PC-9 (cell line): ENCODE data around the gene ZNF322. TPM values are rescaled to one million over a fixed set of nuclear protein-coding genes. Genes with fewer than 3 reads are reported as not detected.

Experiments
- BruUV-seq: library from RNA; stranded (reverse); fragments of 400-500 nt; replicated peaks from 2 replicates; lab custom pipeline; 2021; lab: Mats Ljungman, UMichigan
- CTCF ChIA-PET: fragments of 300-600 bp; sonication (Branson Sonifier 250); formaldehyde crosslinking; loops from one replicate; lab custom pipeline; 2022; ENCODE audit warnings: antibody characterized with exemption; lab: Charles Lee
- POLR2A ChIA-PET: fragments of 300-600 bp; sonication (Branson Sonifier 250); formaldehyde crosslinking; loops from one replicate; lab custom pipeline; 2022; ENCODE audit warnings: antibody characterized with exemption; ENCODE audit not compliant: unreplicated experiment; lab: Charles Lee
- DNase-seq, 2 experiments: peaks; one replicate each; pipeline versions ENCODE4 v3.0.0 to v3.0.0-alpha.2; 2015 to 2022; ENCODE audit warnings: mixed read lengths in 1 of 2
- H2AFZ ChIP-seq: fragments of 200-600 bp; sonication (generic); 2 replicates; pipeline ENCODE4 v1.8.1; 2017; ENCODE audit warnings: antibody characterized with exemption
- H3F3A ChIP-seq: fragments of 200-600 bp; sonication (generic); 2 replicates; pipeline ENCODE4 v1.8.1; 2017; ENCODE audit warnings: antibody characterized with exemption, mild to moderate bottlenecking, low read depth; ENCODE audit not compliant: insufficient read depth
- H3K27ac ChIP-seq: fragments of 200-600 bp; sonication (generic); 2 replicates; pipeline ENCODE4 v1.6.1; 2016; ENCODE audit warnings: mixed run types
- H3K27me3 ChIP-seq: fragments of 200-600 bp; sonication (generic); 2 replicates; pipeline ENCODE4 v1.6.1; 2016; ENCODE audit warnings: low read depth, mixed run types; ENCODE audit not compliant: insufficient read depth
- H3K36me3 ChIP-seq: fragments of 200-600 bp; sonication (generic); 2 replicates; pipeline ENCODE4 v1.6.1; 2016; ENCODE audit warnings: low read depth, mixed run types
- H3K4me1 ChIP-seq: fragments of 200-600 bp; sonication (generic); replicated peaks from 2 replicates; pipeline ENCODE4 v1.6.1; 2016; ENCODE audit warnings: mixed run types; ENCODE audit not compliant: insufficient read depth
- H3K4me2 ChIP-seq: fragments of 200-600 bp; sonication (generic); 2 replicates; pipeline ENCODE4 v1.6.1; 2017; ENCODE audit warnings: mixed run types
- H3K4me3 ChIP-seq: fragments of 200-600 bp; sonication (generic); 2 replicates; pipeline ENCODE4 v1.6.1; 2016; ENCODE audit warnings: mixed run types
- H3K79me2 ChIP-seq: fragments of 200-600 bp; sonication (generic); 2 replicates; pipeline ENCODE4 v1.6.1; 2017; ENCODE audit warnings: low read depth, mixed run types
- H3K9me2 ChIP-seq: fragments of 200-600 bp; sonication (generic); 2 replicates; pipeline ENCODE4 v1.8.1; 2017; ENCODE audit warnings: mild to moderate bottlenecking; ENCODE audit not compliant: insufficient read depth
- H3K9me3 ChIP-seq: fragments of 200-600 bp; sonication (generic); 2 replicates; pipeline ENCODE4 v1.8.1; 2016; ENCODE audit warnings: low read depth; ENCODE audit not compliant: insufficient read depth
- H4K20me1 ChIP-seq: fragments of 200-600 bp; sonication (generic); 2 replicates; pipeline ENCODE4 v1.8.1; 2017; ENCODE audit not compliant: insufficient read depth
- EZH2 ChIP-seq: fragments of 200-600 bp; sonication (generic); IDR thresholded peaks from 2 replicates; pipeline ENCODE4 v1.8.0; 2017; ENCODE audit warnings: antibody characterized with exemption, low read depth
- intact Hi-C: fragments of 100-400 bp; cut with micrococcal nuclease; formaldehyde crosslinking; loops from one replicate; pipeline ENCODE4 v1.10.0; 2022; ENCODE audit not compliant: unreplicated experiment
- total RNA-seq: library from RNA; stranded (reverse); gene quantifications from 2 replicates; pipeline ENCODE4 v1.2.3, GENCODE V29; 2021
- TF ChIP-seq, protein P1 (sequence below): fragments of 200-600 bp; sonication (generic); conservative IDR thresholded peaks from 2 replicates; pipeline ENCODE4 v1.6.1; 2017; ENCODE audit warnings: mixed run types, antibody characterized with exemption, mild to moderate bottlenecking, moderate library complexity

The ZNF322 gene
- total RNA-seq, 1 experiment from 2014 or later, result 23.0 TPM

DNA sequence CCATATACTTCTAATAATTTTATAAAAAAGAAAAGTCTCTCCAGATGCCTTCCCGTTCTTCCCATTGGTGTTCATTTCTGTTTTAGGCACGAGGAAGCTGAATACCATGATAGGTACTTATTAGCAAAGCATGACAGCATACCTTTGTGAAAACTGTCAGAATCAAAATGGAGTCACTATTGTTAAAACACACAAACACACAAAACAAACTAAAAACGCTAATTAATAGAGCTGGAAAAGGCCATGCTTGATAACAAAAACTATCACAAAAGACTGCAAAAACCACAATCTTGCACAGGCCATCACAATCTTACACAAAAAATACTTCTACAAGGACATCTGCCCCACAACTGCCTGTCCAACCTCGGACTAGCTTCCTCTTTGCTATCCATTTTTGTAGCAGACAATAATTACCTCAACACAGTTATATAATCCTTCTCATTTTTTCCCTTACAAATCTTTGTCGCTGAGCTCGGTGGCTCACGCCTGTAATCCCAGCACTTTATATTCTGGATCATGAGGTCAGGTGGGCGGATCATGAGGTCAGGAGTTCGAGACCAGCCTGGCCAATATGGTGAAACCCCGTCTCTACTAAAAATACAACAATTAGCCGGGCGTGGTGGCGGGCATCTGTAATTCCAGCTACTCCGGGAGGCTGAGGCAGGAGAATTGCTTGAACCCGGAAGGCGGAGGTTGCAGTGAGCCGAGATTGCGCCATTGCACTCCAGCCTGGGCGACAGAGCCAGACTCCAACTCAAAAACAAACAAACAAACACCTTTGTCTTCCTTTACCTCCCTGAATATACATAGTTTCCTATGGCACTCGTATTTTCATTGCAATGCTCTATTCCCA, 66.0 kb downstream of the ZNF322 start:
- Histone ChIP-seq H3K27me3 (no peaks in the 10 kb centered on the region), H3K9me2 (no peaks in the 10 kb centered on the region), H3K9me3 (no peaks in the 10 kb centered on the region), H3K27ac (no peak overlapping the region), H3K4me2 (no peak overlapping the region), H3F3A (peaks cover 18% of the 10 kb centered on the region; the same call in 1 of the 2 replicates), H3K4me3 (no peak overlapping the region), H3K79me2 (peaks cover 17% of the 10 kb centered on the region), H3K4me1 (0 out of 2 replicates have a peak, but pooled peaks cover 8% of the 10 kb centered on the region), H4K20me1 (no peaks in the 10 kb centered on the region), H2AFZ (no peak overlapping the region), H3K36me3 (no peaks in the 10 kb centered on the region)
- intact Hi-C loops, result loop anchor here (2.0 kb wide), 1 partner anchor 57 kb away; no protein-coding TSS in a partner anchor
- ChIA-PET POLR2A (interaction anchor here (0.6 kb wide), 1 partner anchor 320 kb away, joined by 5 read pairs; no protein-coding TSS in a partner anchor), CTCF (interaction anchor here (0.7 kb wide), 1 partner anchor 252 kb away, joined by 3 read pairs; no protein-coding TSS in a partner anchor)
- no TSS peak for BruUV-seq
- DNase-seq, result no peak
- no peak for TF ChIP-seq EZH2
- TF ChIP-seq, protein P1, sequence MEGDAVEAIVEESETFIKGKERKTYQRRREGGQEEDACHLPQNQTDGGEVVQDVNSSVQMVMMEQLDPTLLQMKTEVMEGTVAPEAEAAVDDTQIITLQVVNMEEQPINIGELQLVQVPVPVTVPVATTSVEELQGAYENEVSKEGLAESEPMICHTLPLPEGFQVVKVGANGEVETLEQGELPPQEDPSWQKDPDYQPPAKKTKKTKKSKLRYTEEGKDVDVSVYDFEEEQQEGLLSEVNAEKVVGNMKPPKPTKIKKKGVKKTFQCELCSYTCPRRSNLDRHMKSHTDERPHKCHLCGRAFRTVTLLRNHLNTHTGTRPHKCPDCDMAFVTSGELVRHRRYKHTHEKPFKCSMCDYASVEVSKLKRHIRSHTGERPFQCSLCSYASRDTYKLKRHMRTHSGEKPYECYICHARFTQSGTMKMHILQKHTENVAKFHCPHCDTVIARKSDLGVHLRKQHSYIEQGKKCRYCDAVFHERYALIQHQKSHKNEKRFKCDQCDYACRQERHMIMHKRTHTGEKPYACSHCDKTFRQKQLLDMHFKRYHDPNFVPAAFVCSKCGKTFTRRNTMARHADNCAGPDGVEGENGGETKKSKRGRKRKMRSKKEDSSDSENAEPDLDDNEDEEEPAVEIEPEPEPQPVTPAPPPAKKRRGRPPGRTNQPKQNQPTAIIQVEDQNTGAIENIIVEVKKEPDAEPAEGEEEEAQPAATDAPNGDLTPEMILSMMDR, result no peak

DNA sequence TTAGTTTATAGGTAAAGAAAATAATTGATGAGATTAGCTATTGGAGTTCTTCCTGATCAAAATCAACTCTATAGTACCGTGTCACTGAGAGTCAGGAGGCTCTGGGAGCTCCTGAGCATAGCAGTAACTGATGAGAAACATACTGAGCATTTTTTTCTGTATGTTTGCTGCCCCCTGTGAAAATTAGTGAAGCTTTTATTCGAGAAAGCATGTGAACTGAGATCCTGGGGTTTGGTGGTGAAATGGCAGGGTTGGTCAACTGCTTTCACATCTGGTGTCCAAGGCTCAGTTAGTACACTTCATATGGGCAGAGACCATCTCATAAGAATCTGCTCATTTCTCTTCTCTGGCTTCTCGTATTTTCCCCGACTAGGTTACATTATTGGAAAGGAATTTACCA, 66.9 kb downstream of the ZNF322 start:
- Histone ChIP-seq H3K36me3 (no peaks in the 10 kb centered on the region), H3F3A (peaks cover 18% of the 10 kb centered on the region; the same call in 1 of the 2 replicates), H3K9me3 (no peaks in the 10 kb centered on the region), H3K27ac (no peak overlapping the region), H3K4me2 (no peak overlapping the region), H3K4me1 (0 out of 2 replicates have a peak, but pooled peaks cover 6% of the 10 kb centered on the region), H2AFZ (no peak overlapping the region), H3K79me2 (peaks cover 9% of the 10 kb centered on the region), H3K4me3 (no peak overlapping the region), H4K20me1 (no peaks in the 10 kb centered on the region), H3K27me3 (no peaks in the 10 kb centered on the region), H3K9me2 (no peaks in the 10 kb centered on the region)
- POLR2A ChIA-PET, result no interaction called here
- no peak for TF ChIP-seq EZH2
- TF ChIP-seq, protein P1, result no peak
- BruUV-seq, result no TSS peak
- CTCF ChIA-PET, result no interaction called here
- intact Hi-C loops, result no loop called here
- DNase-seq, result no peak

DNA sequence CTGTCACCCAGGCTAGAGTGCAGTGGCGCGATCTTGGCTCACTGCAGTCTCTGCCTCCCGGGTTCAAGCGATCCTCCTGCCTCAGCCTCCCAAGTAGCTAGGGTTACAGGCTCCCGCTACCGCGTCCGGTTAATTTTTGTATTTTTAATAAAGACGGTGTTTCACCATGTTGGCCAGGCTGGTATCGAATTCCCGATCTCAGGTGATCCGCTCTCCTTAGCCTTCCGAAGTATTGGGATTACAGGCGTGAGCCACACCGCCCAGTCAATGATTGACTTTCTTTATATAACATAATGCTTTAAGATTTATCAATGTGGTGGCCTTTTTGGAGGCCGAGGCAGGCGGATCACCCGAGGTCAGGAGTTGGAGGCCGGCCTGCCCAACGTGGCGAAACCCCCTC, 70.6 kb downstream of the ZNF322 start:
- CTCF ChIA-PET, result no interaction called here

More for the DNA sequence above, 70.6 kb downstream of the ZNF322 start:
- Histone ChIP-seq H3K4me1 (no peaks in the 10 kb centered on the region), H3K4me2 (no peak overlapping the region), H3K4me3 (no peak overlapping the region), H4K20me1 (no peaks in the 10 kb centered on the region), H3K9me2 (no peaks in the 10 kb centered on the region; the same call in 1 of the 2 replicates), H3K36me3 (no peaks in the 10 kb centered on the region), H3K27ac (no peak overlapping the region), H3K9me3 (no peaks in the 10 kb centered on the region), H3K27me3 (no peaks in the 10 kb centered on the region), H2AFZ (no peak overlapping the region), H3F3A (no peaks in the 10 kb centered on the region), H3K79me2 (no peaks in the 10 kb centered on the region)
- no peak for DNase-seq
- POLR2A ChIA-PET, result no interaction called here
- intact Hi-C loops, result no loop called here
- TF ChIP-seq EZH2, result no peak
- TF ChIP-seq, protein P1, result no peak
- BruUV-seq, result no TSS peak

Other genes with a start within 250 kb of the ZNF322 start
- 26.2 and 29.8 TPM in 2 replicates for gene BTN3A3, start 219.2 kb downstream of the ZNF322 start, total RNA-seq
- gene BTN2A1, start 201.8 kb downstream of the ZNF322 start, total RNA-seq, result 19.5 and 23.4 TPM in 2 replicates
- not detected in 2 replicates for gene BTN1A1, start 159.4 kb downstream of the ZNF322 start, total RNA-seq
- 86.9 and 90.5 TPM in 2 replicates for gene HMGN4, start 121.4 kb downstream of the ZNF322 start, total RNA-seq
- 16.8 and 19.5 TPM in 2 replicates for gene ABT1, start 62.8 kb downstream of the ZNF322 start, total RNA-seq